ENCODE data around the gene CEP112. TPM values are rescaled to one million over a fixed set of nuclear protein-coding genes. Genes with fewer than 3 reads are reported as not detected.
"Not testable (repeated sequence)": the region's sequence is repeated elsewhere in the genome, so short reads cannot be mapped to it uniquely, and the experiment has no call there.

The CEP112 gene
- polyA plus RNA-seq, 2 donors, result 1.6 to 3.1 TPM

GRCh38 chr17:65852911-65853310, 339.0 kb downstream of the CEP112 start:
- 82 to 89% methylated on average over 1 of the region's 1 CpG for WGBS, 2 donors
- Histone ChIP-seq H3K27me3 (ENCODE audit: control insufficient read depth in 1 of 2, insufficient read depth in 2 of 2, low read length in 2 of 2) (no peaks in the 10 kb centered on the region), H3K9me3 (ENCODE audit: control insufficient read depth in 2 of 2, insufficient read depth in 1 of 2, low read depth in 1 of 2, low read length in 1 of 2) (no peaks in the 10 kb centered on the region), H3K4me1 (ENCODE audit: control insufficient read depth in 2 of 2, insufficient read depth in 2 of 2, low read length in 1 of 2) (peaks cover 0 to 2% of the 10 kb centered on the region in 2 donors), H3K4me3 (ENCODE audit: low read depth in 1 of 2, low read length in 2 of 2) (no peak overlapping the region), H3K27ac (ENCODE audit: low read depth in 2 of 2, low read length in 1 of 2) (no peak overlapping the region), H3K36me3 (ENCODE audit: control insufficient read depth in 2 of 2, insufficient read depth in 2 of 2, low read length in 1 of 2) (no peaks in the 10 kb centered on the region)

GRCh38 chr17:65851965-65852736, 339.8 kb downstream of the CEP112 start:
- H3K27ac ChIP-seq (ENCODE audit: low read depth in 2 of 2, low read length in 1 of 2), result no peak overlapping the region
- peaks cover 0 to 2% of the 10 kb centered on the region in 2 donors for H3K4me1 ChIP-seq (ENCODE audit: control insufficient read depth in 2 of 2, insufficient read depth in 2 of 2, low read length in 1 of 2)
- 97 to 98% methylated on average over 2 of the region's 3 CpGs for WGBS, 2 donors
- H3K36me3 ChIP-seq (ENCODE audit: control insufficient read depth in 2 of 2, insufficient read depth in 2 of 2, low read length in 1 of 2), result no peaks in the 10 kb centered on the region
- H3K9me3 ChIP-seq (ENCODE audit: control insufficient read depth in 2 of 2, insufficient read depth in 1 of 2, low read depth in 1 of 2, low read length in 1 of 2), result no peaks in the 10 kb centered on the region
- no peaks in the 10 kb centered on the region for H3K27me3 ChIP-seq (ENCODE audit: control insufficient read depth in 1 of 2, insufficient read depth in 2 of 2, low read length in 2 of 2)
- no peak overlapping the region for H3K4me3 ChIP-seq (ENCODE audit: low read depth in 1 of 2, low read length in 2 of 2)

- Histone ChIP-seq H3K4me1 (ENCODE audit: control insufficient read depth in 2 of 2, insufficient read depth in 2 of 2, low read length in 1 of 2) (peaks cover 0 to 2% of the 10 kb centered on the region in 2 donors), H3K9me3 (ENCODE audit: control insufficient read depth in 2 of 2, insufficient read depth in 1 of 2, low read depth in 1 of 2, low read length in 1 of 2) (no peaks in the 10 kb centered on the region), H3K4me3 (ENCODE audit: low read depth in 1 of 2, low read length in 2 of 2) (no peak overlapping the region), H3K27ac (ENCODE audit: low read depth in 2 of 2, low read length in 1 of 2) (no peak overlapping the region), H3K36me3 (ENCODE audit: control insufficient read depth in 2 of 2, insufficient read depth in 2 of 2, low read length in 1 of 2) (no peaks in the 10 kb centered on the region), H3K27me3 (ENCODE audit: control insufficient read depth in 1 of 2, insufficient read depth in 2 of 2, low read length in 2 of 2) (no peaks in the 10 kb centered on the region)
- 50% methylated on average over 2 of the region's 2 CpGs for WGBS, 2 donors
Measured at GRCh38 chr17:65850486-65850885, 341.4 kb downstream of the CEP112 start.

GRCh38 chr17:65848751-65849150, 343.2 kb downstream of the CEP112 start:
- 78 to 82% methylated on average over 5 of the region's 5 CpGs for WGBS, 2 donors
- no peaks in the 10 kb centered on the region for H3K27me3 ChIP-seq (ENCODE audit: control insufficient read depth in 1 of 2, insufficient read depth in 2 of 2, low read length in 2 of 2)
- H3K27ac ChIP-seq (ENCODE audit: low read depth in 2 of 2, low read length in 1 of 2), result no peak overlapping the region
- H3K4me3 ChIP-seq (ENCODE audit: low read depth in 1 of 2, low read length in 2 of 2), result no peak overlapping the region
- peaks cover 0 to 2% of the 10 kb centered on the region in 2 donors for H3K4me1 ChIP-seq (ENCODE audit: control insufficient read depth in 2 of 2, insufficient read depth in 2 of 2, low read length in 1 of 2)
- H3K9me3 ChIP-seq (ENCODE audit: control insufficient read depth in 2 of 2, insufficient read depth in 1 of 2, low read depth in 1 of 2, low read length in 1 of 2), result no peaks in the 10 kb centered on the region
- no peaks in the 10 kb centered on the region for H3K36me3 ChIP-seq (ENCODE audit: control insufficient read depth in 2 of 2, insufficient read depth in 2 of 2, low read length in 1 of 2)

GRCh38 chr17:65841089-65841488, 350.8 kb downstream of the CEP112 start:
- H3K36me3 ChIP-seq (ENCODE audit: control insufficient read depth in 2 of 2, insufficient read depth in 2 of 2, low read length in 1 of 2), result no peaks in the 10 kb centered on the region
- no peak overlapping the region for H3K27ac ChIP-seq (ENCODE audit: low read depth in 2 of 2, low read length in 1 of 2)
- 68 to 75% methylated on average over 1 of the region's 1 CpG for WGBS, 2 donors
- H3K4me1 ChIP-seq (ENCODE audit: control insufficient read depth in 2 of 2, insufficient read depth in 2 of 2, low read length in 1 of 2), result no peaks in the 10 kb centered on the region
- H3K9me3 ChIP-seq (ENCODE audit: control insufficient read depth in 2 of 2, insufficient read depth in 1 of 2, low read depth in 1 of 2, low read length in 1 of 2), result no peaks in the 10 kb centered on the region
- H3K27me3 ChIP-seq (ENCODE audit: control insufficient read depth in 1 of 2, insufficient read depth in 2 of 2, low read length in 2 of 2), result no peaks in the 10 kb centered on the region
- no peak overlapping the region for H3K4me3 ChIP-seq (ENCODE audit: low read depth in 1 of 2, low read length in 2 of 2)

GRCh38 chr17:65837232-65837631, 354.7 kb downstream of the CEP112 start:
- not testable (repeated sequence) for H3K4me3 ChIP-seq (ENCODE audit: low read depth in 1 of 2, low read length in 2 of 2); H3K9me3 ChIP-seq (ENCODE audit: control insufficient read depth in 2 of 2, insufficient read depth in 1 of 2, low read depth in 1 of 2, low read length in 1 of 2); H3K27ac ChIP-seq (ENCODE audit: low read depth in 2 of 2, low read length in 1 of 2); H3K36me3 ChIP-seq (ENCODE audit: control insufficient read depth in 2 of 2, insufficient read depth in 2 of 2, low read length in 1 of 2); H3K4me1 ChIP-seq (ENCODE audit: control insufficient read depth in 2 of 2, insufficient read depth in 2 of 2, low read length in 1 of 2); H3K27me3 ChIP-seq (ENCODE audit: control insufficient read depth in 1 of 2, insufficient read depth in 2 of 2, low read length in 2 of 2)
- 92 to 96% methylated on average over 18 to 22 of the region's 24 CpGs for WGBS, 2 donors

GRCh38 chr17:65833214-65833613, 358.7 kb downstream of the CEP112 start:
- WGBS, 2 donors, result 97 to 100% methylated on average over 1 of the region's 1 CpG
- Histone ChIP-seq H3K9me3 (ENCODE audit: control insufficient read depth in 2 of 2, insufficient read depth in 1 of 2, low read depth in 1 of 2, low read length in 1 of 2) (no peaks in the 10 kb centered on the region), H3K27me3 (ENCODE audit: control insufficient read depth in 1 of 2, insufficient read depth in 2 of 2, low read length in 2 of 2) (no peaks in the 10 kb centered on the region), H3K4me1 (ENCODE audit: control insufficient read depth in 2 of 2, insufficient read depth in 2 of 2, low read length in 1 of 2) (no peaks in the 10 kb centered on the region), H3K4me3 (ENCODE audit: low read depth in 1 of 2, low read length in 2 of 2) (no peak overlapping the region), H3K27ac (ENCODE audit: low read depth in 2 of 2, low read length in 1 of 2) (no peak overlapping the region), H3K36me3 (ENCODE audit: control insufficient read depth in 2 of 2, insufficient read depth in 2 of 2, low read length in 1 of 2) (no peaks in the 10 kb centered on the region)

- Histone ChIP-seq H3K27ac (ENCODE audit: low read depth in 2 of 2, low read length in 1 of 2) (no peak overlapping the region), H3K4me3 (ENCODE audit: low read depth in 1 of 2, low read length in 2 of 2) (no peak overlapping the region), H3K27me3 (ENCODE audit: control insufficient read depth in 1 of 2, insufficient read depth in 2 of 2, low read length in 2 of 2) (no peaks in the 10 kb centered on the region), H3K9me3 (ENCODE audit: control insufficient read depth in 2 of 2, insufficient read depth in 1 of 2, low read depth in 1 of 2, low read length in 1 of 2) (no peaks in the 10 kb centered on the region), H3K4me1 (ENCODE audit: control insufficient read depth in 2 of 2, insufficient read depth in 2 of 2, low read length in 1 of 2) (no peaks in the 10 kb centered on the region), H3K36me3 (ENCODE audit: control insufficient read depth in 2 of 2, insufficient read depth in 2 of 2, low read length in 1 of 2) (no peaks in the 10 kb centered on the region)
- WGBS, 2 donors, result 72 to 73% methylated on average over 2 of the region's 2 CpGs
Measured at GRCh38 chr17:65830356-65830755, 361.6 kb downstream of the CEP112 start.

- H3K4me3 ChIP-seq (ENCODE audit: low read depth in 1 of 2, low read length in 2 of 2); H3K27ac ChIP-seq (ENCODE audit: low read depth in 2 of 2, low read length in 1 of 2); H3K9me3 ChIP-seq (ENCODE audit: control insufficient read depth in 2 of 2, insufficient read depth in 1 of 2, low read depth in 1 of 2, low read length in 1 of 2); H3K27me3 ChIP-seq (ENCODE audit: control insufficient read depth in 1 of 2, insufficient read depth in 2 of 2, low read length in 2 of 2); H3K4me1 ChIP-seq (ENCODE audit: control insufficient read depth in 2 of 2, insufficient read depth in 2 of 2, low read length in 1 of 2); H3K36me3 ChIP-seq (ENCODE audit: control insufficient read depth in 2 of 2, insufficient read depth in 2 of 2, low read length in 1 of 2): not testable (repeated sequence)
- WGBS, 2 donors, result 77 to 80% methylated on average over 2 of the region's 2 CpGs
Measured at GRCh38 chr17:65826577-65826976, 365.4 kb downstream of the CEP112 start.

GRCh38 chr17:65824901-65825300, 367.0 kb downstream of the CEP112 start:
- H3K27ac ChIP-seq (ENCODE audit: low read depth in 2 of 2, low read length in 1 of 2), result no peak overlapping the region
- no peaks in the 10 kb centered on the region for H3K4me1 ChIP-seq (ENCODE audit: control insufficient read depth in 2 of 2, insufficient read depth in 2 of 2, low read length in 1 of 2)
- H3K9me3 ChIP-seq (ENCODE audit: control insufficient read depth in 2 of 2, insufficient read depth in 1 of 2, low read depth in 1 of 2, low read length in 1 of 2), result no peaks in the 10 kb centered on the region
- no peaks in the 10 kb centered on the region for H3K36me3 ChIP-seq (ENCODE audit: control insufficient read depth in 2 of 2, insufficient read depth in 2 of 2, low read length in 1 of 2)
- no peaks in the 10 kb centered on the region for H3K27me3 ChIP-seq (ENCODE audit: control insufficient read depth in 1 of 2, insufficient read depth in 2 of 2, low read length in 2 of 2)
- no peak overlapping the region for H3K4me3 ChIP-seq (ENCODE audit: low read depth in 1 of 2, low read length in 2 of 2)
- WGBS, 2 donors, result 81 to 92% methylated on average over 1 of the region's 1 CpG
